Activated T-helper 1 cell treated with anti-CD3 and anti-CD28 coated beads, Interleukin-12 subunit alpha, Interleukin-12 subunit beta, Interleukin-2, Interleukin-4 antibody, amounts not matched to agents 30 ng/mL and 10 ng/mL and 1 ng/mL, durations not matched to agents 14 hours and 24 hours and 36 hours (primary cell): Measurements from ENCODE around the gene HSD17B12. TPM values are rescaled to one million over a fixed set of nuclear protein-coding genes. Genes with fewer than 3 reads are reported as not detected.

Source experiments
- DNase-seq: peaks from one replicate; pipeline ENCODE4 v3.0.0; 2021; ENCODE audit warnings: low spot score
- H3K27ac Mint-ChIP-seq: one replicate; pipeline ENCODE4 v1.8.0; 2021; ENCODE audit warnings: mild to moderate bottlenecking, mixed read lengths
- H3K27me3 Mint-ChIP-seq: one replicate; pipeline ENCODE4 v1.8.0; 2022; ENCODE audit warnings: mild to moderate bottlenecking, moderate library complexity, mixed read lengths; ENCODE audit not compliant: insufficient read depth
- H3K36me3 Mint-ChIP-seq: one replicate; pipeline ENCODE4 v1.8.0; 2021; ENCODE audit warnings: low read depth, mixed read lengths
- H3K4me1 Mint-ChIP-seq: one replicate; pipeline ENCODE4 v1.8.0; 2021; ENCODE audit warnings: low read depth, mixed read lengths
- H3K4me3 Mint-ChIP-seq: one replicate; pipeline ENCODE4 v1.8.0; 2021; ENCODE audit warnings: mild to moderate bottlenecking, moderate library complexity, mixed read lengths
- H3K9me3 Mint-ChIP-seq: one replicate; pipeline ENCODE4 v1.8.0; 2021; ENCODE audit warnings: mixed read lengths
- intact Hi-C: fragments of 100-400 bp; cut with micrococcal nuclease; formaldehyde crosslinking; loops from one replicate; pipeline ENCODE4 v1.15.1; 2024
- total RNA-seq: library from RNA; stranded (reverse); gene quantifications from 2 replicates; pipeline ENCODE4 v1.2.3, GENCODE V29; 2022

Gene HSD17B12
- total RNA-seq, 1 donor from 2014 or later = 72.3 TPM

DNA sequence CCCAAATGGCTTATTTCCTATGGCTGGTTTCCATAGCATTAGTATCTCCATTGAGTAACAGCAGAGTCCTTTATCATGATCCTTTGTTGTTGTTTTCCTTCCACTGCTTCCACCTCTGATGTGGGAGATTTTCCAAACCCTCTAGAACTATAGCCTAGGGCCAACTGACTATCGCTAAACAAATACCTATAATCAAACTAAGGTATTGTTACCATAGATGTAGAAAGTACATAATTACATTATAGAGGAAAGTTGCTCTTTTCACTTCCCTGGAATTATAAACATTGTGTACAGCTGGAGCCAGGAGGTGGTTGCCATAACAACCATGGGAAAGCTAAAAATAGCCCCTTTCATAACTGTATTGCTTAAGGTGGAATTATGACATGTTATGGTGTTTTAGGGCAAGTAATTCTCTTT, 153.1 kb downstream of the HSD17B12 start:
- Mint-ChIP-seq H3K27ac (no peak overlapping the region), H3K4me1 (peaks cover 18% of the 10 kb centered on the region), H3K36me3 (peaks cover 15% of the 10 kb centered on the region), H3K9me3 (no peaks in the 10 kb centered on the region), H3K4me3 (no peak overlapping the region), H3K27me3 (no peaks in the 10 kb centered on the region)
- intact Hi-C loops = no loop called here
- no peak for DNase-seq

DNA sequence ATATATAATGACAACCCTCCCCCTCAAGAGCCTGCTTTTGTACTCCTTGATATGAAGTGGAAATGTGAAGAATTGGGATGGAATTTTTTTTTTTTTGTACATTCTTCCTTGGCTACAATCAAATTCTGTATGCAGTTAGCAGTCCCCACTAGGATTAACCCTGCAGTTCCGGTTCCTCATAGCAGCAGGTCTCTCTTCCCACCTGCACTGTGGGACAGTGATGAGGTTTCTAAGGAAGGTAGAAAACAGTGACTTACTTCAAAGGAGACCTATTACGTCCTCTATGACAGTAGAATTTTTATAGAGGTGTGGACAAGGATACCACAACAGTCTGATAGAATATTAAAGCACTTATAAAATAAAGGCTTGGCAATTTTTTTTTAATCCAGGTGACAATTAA, 153.7 kb downstream of the HSD17B12 start:
- Mint-ChIP-seq H3K36me3 (peaks cover 17% of the 10 kb centered on the region), H3K27ac (no peak overlapping the region), H3K4me3 (no peak overlapping the region), H3K9me3 (no peaks in the 10 kb centered on the region), H3K27me3 (no peaks in the 10 kb centered on the region), H3K4me1 (peaks cover 18% of the 10 kb centered on the region)
- intact Hi-C loops = no loop called here
- no peak for DNase-seq

DNA sequence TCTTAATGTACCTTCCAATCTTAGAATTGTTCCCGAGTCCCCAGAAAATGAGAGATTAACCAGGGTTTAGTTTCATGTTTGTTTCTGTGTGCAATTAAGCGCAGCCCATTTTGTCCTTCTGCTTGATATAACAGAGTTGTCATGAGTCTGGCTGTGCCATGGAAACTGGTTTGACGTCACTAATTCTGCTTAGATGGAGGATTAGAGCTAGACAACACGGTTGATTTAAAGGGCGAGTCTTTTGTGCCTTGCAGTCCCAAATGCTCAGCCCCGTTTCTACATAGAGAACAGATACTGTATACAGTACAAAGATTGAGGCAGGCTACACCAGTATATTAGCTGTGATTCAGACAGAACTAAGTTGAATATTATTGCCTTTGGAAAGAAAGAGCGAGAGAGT, 154.6 kb downstream of the HSD17B12 start:
- DNase-seq = no peak
- Mint-ChIP-seq H3K36me3 (peaks cover 19% of the 10 kb centered on the region), H3K27ac (no peak overlapping the region), H3K4me1 (peaks cover 16% of the 10 kb centered on the region), H3K4me3 (no peak overlapping the region), H3K9me3 (no peaks in the 10 kb centered on the region), H3K27me3 (no peaks in the 10 kb centered on the region)
- intact Hi-C loops = no loop called here

DNA sequence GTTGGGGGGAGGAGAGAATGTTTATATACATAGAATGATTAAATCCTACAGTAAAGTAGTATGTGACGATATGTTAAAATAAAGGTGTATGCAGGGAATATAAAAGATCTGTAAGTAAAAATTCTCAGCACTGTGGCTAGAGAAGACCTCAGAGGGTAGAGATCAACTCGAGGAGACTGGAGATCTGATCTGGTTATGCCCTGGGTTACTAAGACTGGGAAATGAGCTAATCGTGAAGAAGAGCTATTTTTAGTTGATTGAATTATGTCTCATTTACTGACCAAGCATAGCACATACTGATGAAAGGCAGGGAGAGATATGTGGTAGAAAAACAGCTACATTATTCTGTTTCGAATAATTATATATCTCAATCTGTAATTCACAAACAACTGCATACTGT, 157.3 kb downstream of the HSD17B12 start:
- intact Hi-C loops = no loop called here
- no peak overlapping the region for H3K27ac Mint-ChIP-seq
- no peaks in the 10 kb centered on the region for H3K4me1 Mint-ChIP-seq
- peaks cover 21% of the 10 kb centered on the region for H3K36me3 Mint-ChIP-seq
- H3K27me3 Mint-ChIP-seq = no peaks in the 10 kb centered on the region
- no peak overlapping the region for H3K4me3 Mint-ChIP-seq
- no peak for DNase-seq
- H3K9me3 Mint-ChIP-seq = no peaks in the 10 kb centered on the region

DNA sequence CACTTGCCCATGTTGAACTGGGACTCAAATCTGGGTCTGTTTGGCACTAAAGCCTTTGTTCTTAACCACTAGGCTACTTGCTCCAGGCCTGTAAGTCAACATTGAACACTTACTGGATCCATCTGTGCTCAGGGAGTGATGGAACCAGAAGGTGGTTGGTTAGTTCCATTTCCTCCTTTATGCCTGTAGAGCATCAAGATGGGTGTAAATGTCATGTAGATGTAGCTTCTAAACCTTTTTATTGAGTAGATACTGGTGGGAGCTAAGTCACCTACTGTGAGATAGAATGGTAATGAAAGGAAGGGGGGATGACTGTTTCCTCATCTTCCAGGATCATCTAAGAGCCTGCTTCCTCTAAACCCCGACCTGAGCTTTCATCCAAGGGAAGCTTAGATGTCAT, 161.5 kb downstream of the HSD17B12 start:
- no peak for DNase-seq
- Mint-ChIP-seq H3K36me3 (peaks cover 22% of the 10 kb centered on the region), H3K4me3 (no peak overlapping the region), H3K27me3 (no peaks in the 10 kb centered on the region), H3K4me1 (no peaks in the 10 kb centered on the region), H3K9me3 (no peaks in the 10 kb centered on the region), H3K27ac (no peak overlapping the region)
- intact Hi-C loops = no loop called here

DNA sequence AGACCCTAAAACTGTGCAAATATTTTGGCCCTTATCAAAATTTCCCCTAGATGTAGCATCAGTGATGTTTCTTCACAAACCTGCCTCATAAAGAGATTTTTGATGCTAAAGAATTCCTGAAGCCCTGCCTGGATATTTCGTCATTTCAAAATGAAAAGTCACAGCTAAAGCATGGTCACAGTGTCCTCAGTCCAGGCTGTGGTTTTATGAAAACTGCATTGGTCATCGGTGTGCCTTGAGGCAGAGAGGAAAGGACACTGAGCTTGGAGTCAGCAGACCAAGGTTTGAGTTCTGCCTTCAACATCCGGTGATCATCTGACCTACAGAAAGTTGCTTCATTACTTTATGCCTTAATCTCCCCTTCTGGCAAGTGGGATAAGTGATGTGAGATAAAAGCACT, 165.3 kb downstream of the HSD17B12 start:
- Mint-ChIP-seq H3K27me3 (no peaks in the 10 kb centered on the region), H3K36me3 (peaks cover 12% of the 10 kb centered on the region), H3K4me1 (no peaks in the 10 kb centered on the region), H3K27ac (no peak overlapping the region), H3K9me3 (no peaks in the 10 kb centered on the region), H3K4me3 (no peak overlapping the region)
- no peak for DNase-seq
- intact Hi-C loops = no loop called here

DNA sequence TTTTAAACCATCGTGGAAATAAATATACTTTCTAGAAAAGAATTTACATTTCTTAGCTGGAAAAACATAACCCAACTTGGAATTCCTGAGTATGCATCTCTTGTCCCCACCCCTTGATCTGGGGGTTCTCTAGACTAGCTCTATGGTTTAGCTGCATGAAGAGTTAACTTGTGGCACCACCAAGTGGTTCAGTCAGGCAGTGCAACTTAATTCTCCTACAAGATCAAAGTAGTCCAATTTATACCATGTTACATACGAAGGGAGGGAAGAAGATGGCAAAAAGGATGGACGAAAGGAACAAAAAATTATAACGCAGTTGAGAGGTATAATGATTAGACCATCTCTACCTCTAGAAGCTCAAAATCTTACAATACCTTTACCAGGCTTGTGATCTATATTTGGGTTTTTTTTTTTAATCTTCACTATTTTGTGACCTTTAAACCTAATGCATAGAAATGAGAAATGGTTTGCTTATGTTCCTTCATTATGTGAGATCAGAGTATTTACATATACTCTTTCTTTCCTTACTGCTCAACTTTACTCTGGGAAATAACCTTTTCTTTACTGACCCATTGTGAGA, 171.6 kb downstream of the HSD17B12 start:
- intact Hi-C loops = loop anchor here (1.0 to 5.0 kb wide), 6 partner anchors 21 to 433 kb away; no protein-coding TSS in a partner anchor
- DNase-seq = peak; percentile 33
- Mint-ChIP-seq H3K36me3 (peaks cover 5% of the 10 kb centered on the region), H3K27ac (no peak overlapping the region), H3K27me3 (no peaks in the 10 kb centered on the region), H3K4me1 (no peaks in the 10 kb centered on the region), H3K4me3 (no peak overlapping the region), H3K9me3 (no peaks in the 10 kb centered on the region)

DNA sequence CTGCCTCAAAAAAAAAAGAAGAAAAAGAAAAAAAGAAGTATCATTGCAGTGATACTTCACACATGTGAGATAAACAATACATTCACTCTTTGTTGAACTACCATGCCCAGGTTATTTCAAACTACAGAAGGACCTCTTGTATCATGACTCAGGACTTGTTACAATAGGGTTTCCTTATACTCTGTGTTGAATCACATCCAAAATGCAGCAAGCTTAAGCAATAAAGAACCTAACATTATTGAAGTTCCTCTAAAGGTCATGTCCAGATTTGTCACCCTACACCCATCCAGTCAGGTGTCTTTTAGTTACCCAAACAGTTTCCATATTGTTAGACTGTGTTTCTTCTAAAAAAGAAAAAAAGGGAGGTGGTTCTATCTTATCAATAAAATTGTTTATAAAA, 173.2 kb downstream of the HSD17B12 start:
- intact Hi-C loops = loop anchor here (5.0 kb wide), 1 partner anchor 276 kb away; no protein-coding TSS in a partner anchor
- Mint-ChIP-seq H3K36me3 (peaks cover 8% of the 10 kb centered on the region), H3K27me3 (no peaks in the 10 kb centered on the region), H3K4me3 (no peak overlapping the region), H3K4me1 (no peaks in the 10 kb centered on the region), H3K9me3 (no peaks in the 10 kb centered on the region), H3K27ac (no peak overlapping the region)
- no peak for DNase-seq

DNA sequence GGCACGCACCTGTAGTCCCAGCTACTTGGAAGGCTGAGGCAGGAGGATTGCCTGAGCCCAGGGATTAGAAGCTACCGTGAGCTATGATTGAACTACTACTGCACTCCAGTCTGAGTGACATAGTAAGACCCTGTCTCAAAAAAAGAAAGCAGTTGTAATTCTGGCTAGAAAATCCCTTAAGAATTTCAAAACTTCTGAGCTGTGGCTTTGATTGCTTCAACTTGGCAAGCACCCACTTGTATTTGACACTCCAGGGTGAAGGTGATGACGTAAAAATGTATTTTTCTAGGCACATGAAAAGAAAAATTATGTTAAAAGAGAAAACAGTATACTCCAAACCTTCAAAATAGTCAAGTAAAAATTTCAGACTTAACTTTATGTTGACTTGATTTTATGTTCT, 176.5 kb downstream of the HSD17B12 start:
- H3K27me3 Mint-ChIP-seq = no peaks in the 10 kb centered on the region

DNA sequence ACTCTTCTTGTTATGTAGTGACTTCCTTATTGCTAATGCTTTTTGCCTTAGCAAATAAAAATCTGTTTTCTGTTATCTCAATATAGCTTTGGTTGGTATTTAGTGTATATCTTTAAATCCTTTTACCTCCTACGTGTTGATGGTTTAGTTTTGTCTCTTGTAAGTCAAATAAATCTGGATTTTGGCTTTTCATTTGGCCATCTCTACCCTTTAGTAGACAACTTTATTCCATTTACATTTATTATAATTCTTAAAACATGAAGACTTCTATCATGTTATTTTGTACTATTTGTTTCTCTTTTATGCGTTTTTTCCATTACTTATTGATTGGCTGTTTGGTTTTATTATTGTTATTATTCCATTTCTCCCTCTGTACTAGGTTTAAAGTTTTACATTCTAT, 180.6 kb downstream of the HSD17B12 start:
- Mint-ChIP-seq H3K27ac (no peak overlapping the region), H3K4me1 (peaks cover 5% of the 10 kb centered on the region), H3K9me3 (peaks cover 12% of the 10 kb centered on the region), H3K4me3 (no peak overlapping the region), H3K36me3 (peaks cover 8% of the 10 kb centered on the region), H3K27me3 (peaks cover 24% of the 10 kb centered on the region)
- no peak for DNase-seq
- intact Hi-C loops = loop anchor here (10.0 kb wide), 2 partner anchors 334 to 506 kb away; partner anchors contain the start of gene TTC17

More for the DNA sequence above, 176.5 kb downstream of the HSD17B12 start:
- no peak overlapping the region for H3K27ac Mint-ChIP-seq
- no peaks in the 10 kb centered on the region for H3K4me1 Mint-ChIP-seq
- peaks cover 8% of the 10 kb centered on the region for H3K9me3 Mint-ChIP-seq
- H3K36me3 Mint-ChIP-seq = peaks cover 8% of the 10 kb centered on the region
- H3K4me3 Mint-ChIP-seq = no peak overlapping the region
- DNase-seq = no peak
- intact Hi-C loops = no loop called here

DNA sequence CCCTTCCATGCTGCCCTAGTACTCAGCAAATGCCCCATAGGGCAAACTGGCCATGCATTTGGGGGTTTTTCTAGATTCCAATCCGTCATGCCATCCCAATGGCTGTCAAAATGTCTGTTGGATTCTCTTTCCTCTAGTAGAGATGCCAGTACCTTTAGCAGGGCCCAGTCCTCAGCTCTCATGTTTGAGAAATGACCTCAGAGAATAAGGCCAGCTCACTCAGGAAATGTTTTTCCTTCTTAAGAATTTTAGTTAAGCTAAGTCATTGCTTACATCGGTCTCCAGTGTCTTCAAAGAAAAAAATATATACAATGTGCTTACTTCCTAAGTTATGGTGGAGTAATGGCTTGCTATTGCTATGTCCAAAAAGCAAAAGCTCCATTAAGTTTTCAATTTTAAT, 186.0 kb downstream of the HSD17B12 start:
- Mint-ChIP-seq H3K4me1 (peaks cover 27% of the 10 kb centered on the region), H3K4me3 (no peak overlapping the region), H3K36me3 (peaks cover 3% of the 10 kb centered on the region), H3K27me3 (peaks cover 35% of the 10 kb centered on the region), H3K27ac (no peak overlapping the region), H3K9me3 (peaks cover 10% of the 10 kb centered on the region)
- no peak for DNase-seq
- intact Hi-C loops = loop anchor here (5.0 to 10.0 kb wide), 4 partner anchors 328 to 512 kb away; partner anchors contain the start of gene TTC17

DNA sequence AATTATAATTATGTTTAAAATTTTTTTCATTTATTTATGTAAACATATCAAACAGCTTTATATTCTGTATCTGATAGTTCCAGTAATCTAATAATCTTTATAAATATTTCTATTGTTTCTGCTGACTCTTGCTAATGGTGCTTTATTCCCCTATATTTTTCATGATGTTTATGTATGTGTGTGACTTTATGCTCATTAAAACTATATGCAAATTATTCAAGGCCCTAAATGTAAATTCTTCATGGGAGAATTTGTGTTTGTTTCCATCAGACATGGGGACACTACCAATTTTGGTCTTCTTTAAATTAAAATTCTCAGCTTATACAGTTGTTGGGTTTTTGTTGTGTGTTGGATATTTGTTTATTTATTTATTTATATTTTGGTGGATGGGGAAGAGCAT, 186.4 kb downstream of the HSD17B12 start:
- no peak for DNase-seq
- Mint-ChIP-seq H3K27me3 (peaks cover 39% of the 10 kb centered on the region), H3K4me1 (peaks cover 27% of the 10 kb centered on the region), H3K36me3 (peaks cover 3% of the 10 kb centered on the region), H3K27ac (no peak overlapping the region), H3K4me3 (no peak overlapping the region), H3K9me3 (peaks cover 10% of the 10 kb centered on the region)
- intact Hi-C loops = loop anchor here (5.0 to 10.0 kb wide), 4 partner anchors 328 to 512 kb away; partner anchors contain the start of gene TTC17

DNA sequence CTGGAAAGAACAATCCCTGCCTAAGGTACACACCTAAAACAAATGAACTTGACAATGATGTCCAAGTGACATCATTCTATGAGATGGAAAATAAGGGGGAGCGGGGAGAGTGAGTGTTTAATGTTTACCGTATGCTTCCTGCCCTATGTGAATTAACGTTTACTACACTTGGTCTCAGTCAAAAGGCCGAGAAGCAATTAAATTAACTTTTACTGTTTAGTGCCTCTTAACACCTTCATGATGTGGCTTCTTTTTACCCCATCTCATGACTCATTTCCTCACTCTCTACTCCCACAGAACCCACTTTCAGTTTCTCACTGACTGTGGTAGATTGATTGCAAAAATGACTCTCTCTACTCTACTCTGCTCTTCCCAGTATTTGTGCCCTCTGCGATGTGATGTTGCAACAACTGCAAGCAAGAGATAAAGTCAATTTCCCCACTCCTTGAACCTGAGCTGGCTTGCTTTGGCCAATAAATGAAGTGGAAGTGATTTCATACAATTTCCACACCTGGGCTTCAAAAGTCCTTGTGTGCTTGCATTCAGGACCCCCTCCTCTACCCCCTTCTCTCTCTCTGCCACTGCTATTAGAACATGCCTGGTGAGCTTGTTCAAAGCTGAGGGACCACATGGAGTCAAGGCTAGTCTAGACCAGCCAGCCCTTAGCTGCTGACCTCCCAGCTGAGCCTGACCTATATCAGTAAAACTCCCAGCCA, 188.5 kb downstream of the HSD17B12 start:
- Mint-ChIP-seq H3K27ac (peak overlapping the region; percentile 42), H3K36me3 (peaks cover 3% of the 10 kb centered on the region), H3K4me1 (peaks cover 27% of the 10 kb centered on the region), H3K27me3 (peaks cover 53% of the 10 kb centered on the region), H3K4me3 (peak overlapping the region; percentile 45), H3K9me3 (peaks cover 6% of the 10 kb centered on the region)
- peak; percentile 57 for DNase-seq
- intact Hi-C loops = loop anchor here (1.0 to 10.0 kb wide), 11 partner anchors 11 to 556 kb away; partner anchors contain the start of genes ALKBH3, HSD17B12 and TTC17
